Fibroblast of the aortic adventitia (primary cell): ENCODE results near the gene TTN. TPM values are rescaled to one million over a fixed set of nuclear protein-coding genes. Genes with fewer than 3 reads are reported as not detected.

Experiments used
- DNase-seq: peaks from one replicate; pipeline ENCODE4 v3.0.0-alpha.2; 2010; ENCODE audit warnings: low read depth
- H3K4me3 ChIP-seq: 2 replicates; pipeline ENCODE4 v1.5.1; 2011; ENCODE audit warnings: low read depth, mild to moderate bottlenecking, control low read depth, low read length, moderate library complexity
- total RNA-seq: library from RNA; depleted of rRNA; stranded (reverse); fragments of >200 nt; gene quantifications from 2 replicates; pipeline ENCODE4 v1.2.3, GENCODE V29; 2012; ENCODE audit warnings: low replicate concordance
- TF ChIP-seq, protein P1 (sequence below): IDR thresholded peaks from 2 replicates; pipeline ENCODE4 v1.5.1; 2011; ENCODE audit warnings: mild to moderate bottlenecking, low read length, control low read depth, inconsistent platforms; ENCODE audit not compliant: insufficient read depth

The TTN gene
- total RNA-seq, 1 donor: 5.5 TPM

DNA sequence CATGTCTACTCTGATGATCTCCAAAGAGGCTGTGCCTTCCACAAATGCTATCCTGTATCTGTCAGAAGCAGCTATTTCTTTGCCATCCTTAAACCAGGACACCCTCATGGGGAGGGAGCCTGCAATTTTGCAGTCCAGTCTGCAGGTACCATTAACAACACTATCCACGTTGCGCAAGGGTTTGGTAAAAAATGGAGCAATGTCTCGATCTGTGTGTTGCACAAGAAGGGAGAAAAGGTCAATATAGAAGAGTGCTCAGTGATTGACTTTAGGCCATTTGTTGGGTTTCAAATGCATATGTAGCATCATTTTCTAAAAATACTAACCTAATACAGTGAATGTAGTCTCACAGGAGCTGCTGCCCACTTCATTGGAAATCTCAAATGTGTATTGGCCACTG is 74.3 kb downstream of the TTN start:
- H3K4me3 ChIP-seq: no peak overlapping the region
- TF ChIP-seq, protein P1, sequence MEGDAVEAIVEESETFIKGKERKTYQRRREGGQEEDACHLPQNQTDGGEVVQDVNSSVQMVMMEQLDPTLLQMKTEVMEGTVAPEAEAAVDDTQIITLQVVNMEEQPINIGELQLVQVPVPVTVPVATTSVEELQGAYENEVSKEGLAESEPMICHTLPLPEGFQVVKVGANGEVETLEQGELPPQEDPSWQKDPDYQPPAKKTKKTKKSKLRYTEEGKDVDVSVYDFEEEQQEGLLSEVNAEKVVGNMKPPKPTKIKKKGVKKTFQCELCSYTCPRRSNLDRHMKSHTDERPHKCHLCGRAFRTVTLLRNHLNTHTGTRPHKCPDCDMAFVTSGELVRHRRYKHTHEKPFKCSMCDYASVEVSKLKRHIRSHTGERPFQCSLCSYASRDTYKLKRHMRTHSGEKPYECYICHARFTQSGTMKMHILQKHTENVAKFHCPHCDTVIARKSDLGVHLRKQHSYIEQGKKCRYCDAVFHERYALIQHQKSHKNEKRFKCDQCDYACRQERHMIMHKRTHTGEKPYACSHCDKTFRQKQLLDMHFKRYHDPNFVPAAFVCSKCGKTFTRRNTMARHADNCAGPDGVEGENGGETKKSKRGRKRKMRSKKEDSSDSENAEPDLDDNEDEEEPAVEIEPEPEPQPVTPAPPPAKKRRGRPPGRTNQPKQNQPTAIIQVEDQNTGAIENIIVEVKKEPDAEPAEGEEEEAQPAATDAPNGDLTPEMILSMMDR: no peak
- no peak for DNase-seq

DNA sequence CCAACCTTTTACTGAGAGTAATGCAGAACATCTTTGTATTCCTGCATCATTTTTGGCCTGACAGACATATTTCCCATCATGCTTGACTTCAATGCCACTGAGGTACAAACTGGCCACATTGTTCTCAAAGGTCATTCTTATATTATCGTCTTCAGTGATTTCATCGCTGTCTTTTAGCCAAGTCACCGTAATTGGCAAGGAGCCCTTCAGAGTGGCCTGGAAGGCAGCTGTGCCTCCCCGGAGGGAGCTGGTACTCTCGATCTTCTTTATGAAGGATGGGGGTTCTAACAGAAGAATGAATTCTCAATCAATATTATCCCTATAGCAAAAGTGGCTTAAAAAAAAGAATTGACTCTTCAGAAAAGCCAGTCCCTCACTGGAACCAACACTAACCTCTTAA is 75.9 kb downstream of the TTN start:
- TF ChIP-seq, protein P1: no peak
- no peak overlapping the region for H3K4me3 ChIP-seq
- DNase-seq: no peak

DNA sequence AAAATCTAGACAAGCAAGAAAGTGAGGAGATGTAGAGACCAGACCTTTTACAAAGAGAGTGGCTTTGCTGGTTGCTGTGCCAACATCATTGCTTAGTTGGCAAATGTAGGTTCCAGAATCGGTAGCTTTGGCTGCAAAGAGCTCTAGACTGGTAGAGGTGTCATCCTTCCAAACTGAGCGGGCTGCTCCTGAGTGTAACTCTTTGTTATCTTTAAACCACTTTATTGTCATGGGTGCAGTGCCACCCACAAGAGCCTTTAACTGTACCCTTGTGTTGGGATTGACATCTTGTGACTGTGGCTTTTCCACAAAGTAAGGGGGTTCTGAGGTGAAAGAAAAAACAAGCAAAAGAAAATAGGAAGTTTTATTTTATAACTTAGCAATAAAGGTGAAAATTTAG is 77.2 kb downstream of the TTN start:
- TF ChIP-seq, protein P1: no peak

DNA sequence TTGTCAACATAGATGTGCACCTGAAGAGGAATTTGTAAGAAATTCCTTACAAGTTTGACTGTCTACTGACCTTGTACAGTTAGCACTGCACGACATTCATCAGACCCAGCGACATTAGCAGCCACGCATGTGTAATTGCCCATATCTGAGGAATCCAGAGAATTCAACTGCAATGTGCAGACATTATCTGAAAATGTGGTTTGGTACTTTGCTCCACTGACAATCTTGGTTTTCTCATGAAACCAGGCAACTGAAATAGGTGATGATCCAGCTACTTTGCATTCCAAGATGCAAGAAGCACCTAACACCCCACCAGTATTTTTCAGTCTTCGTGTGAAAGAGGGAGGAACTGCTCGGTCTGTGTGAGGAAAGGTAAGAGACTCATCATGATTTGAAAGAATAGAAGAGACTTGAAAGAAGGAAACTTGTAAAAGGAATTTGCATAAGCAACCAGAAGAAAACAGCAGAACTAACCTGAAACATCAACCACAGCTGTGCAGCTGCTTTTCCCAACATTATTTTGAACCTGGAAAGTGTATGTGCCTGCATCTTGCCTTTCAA is 83.4 kb downstream of the TTN start:
- no peak overlapping the region for H3K4me3 ChIP-seq
- TF ChIP-seq, protein P1: no peak
- DNase-seq: no peak

More for the DNA sequence above, 77.2 kb downstream of the TTN start:
- DNase-seq: no peak
- H3K4me3 ChIP-seq: no peak overlapping the region

DNA sequence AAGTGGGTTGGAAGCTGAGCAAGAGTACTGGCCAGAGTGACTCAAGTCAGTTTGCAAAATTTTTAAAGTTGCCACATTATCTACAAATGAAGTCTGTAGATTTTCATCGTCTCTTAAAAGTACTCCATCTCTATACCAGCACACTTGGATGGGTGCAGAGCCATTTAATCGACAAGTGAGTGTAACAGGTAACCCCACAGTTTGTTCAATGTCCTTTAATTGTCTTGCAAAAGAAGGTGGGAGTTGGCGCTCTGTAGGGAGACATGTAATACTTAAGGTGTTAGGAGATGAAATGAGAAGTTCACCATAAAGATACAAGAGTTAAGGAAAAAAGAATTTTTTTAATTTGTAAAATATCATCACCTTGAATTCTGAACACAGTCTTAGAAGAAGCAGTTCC is 84.9 kb downstream of the TTN start:
- TF ChIP-seq, protein P1: no peak
- DNase-seq: no peak
- H3K4me3 ChIP-seq: no peak overlapping the region

DNA sequence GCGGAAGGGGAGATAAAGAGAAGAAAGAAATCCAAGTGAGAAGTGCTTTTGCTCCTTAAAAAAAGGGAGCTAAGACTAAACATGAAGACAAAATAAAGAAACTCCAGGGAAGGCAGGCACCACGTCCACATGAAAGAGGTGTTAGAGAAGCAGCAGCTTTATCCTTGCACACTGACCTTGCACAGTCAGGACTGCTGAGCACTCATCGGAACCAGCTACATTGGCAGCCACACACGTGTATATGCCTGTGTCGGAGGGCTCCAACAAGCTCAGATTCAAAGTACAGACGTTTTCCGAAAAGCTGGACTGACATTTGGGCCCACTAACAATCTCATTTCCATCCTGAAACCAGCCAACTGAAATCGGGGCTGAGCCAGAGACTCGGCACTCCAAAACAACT is 88.2 kb downstream of the TTN start:
- no peak for DNase-seq
- TF ChIP-seq, protein P1: no peak

DNA sequence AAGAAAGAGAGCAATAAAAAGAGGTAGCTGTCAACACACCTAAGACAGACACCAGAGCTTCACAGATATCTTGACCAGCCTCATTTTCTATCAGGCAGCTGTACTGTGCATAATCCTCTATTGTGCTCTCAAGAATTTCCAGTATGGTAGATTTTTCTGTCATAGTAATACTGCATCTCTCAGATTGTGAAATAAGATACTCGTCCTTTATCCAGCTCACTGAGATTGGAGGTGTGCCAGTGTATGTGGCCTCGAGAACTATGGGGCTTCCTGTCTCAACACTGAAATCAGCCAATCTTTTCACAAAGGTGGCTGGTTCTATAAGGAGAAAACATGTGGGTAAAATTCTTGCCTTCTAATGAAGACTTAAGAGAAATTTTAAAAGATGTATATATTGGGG is 88.9 kb downstream of the TTN start:
- DNase-seq: no peak
- no peak overlapping the region for H3K4me3 ChIP-seq
- TF ChIP-seq, protein P1: no peak

More for the DNA sequence above, 88.2 kb downstream of the TTN start:
- H3K4me3 ChIP-seq: no peak overlapping the region
